SH-SY5Y (cell line): ENCODE measurements around the gene THRB.

Experiments
- GATA2 ChIP-seq: IDR thresholded peaks from 2 replicates; pipeline ENCODE4 v1.6.1; 2011; ENCODE audit warnings: mild to moderate bottlenecking, low read depth, low read length
- GATA3 ChIP-seq: IDR thresholded peaks from 2 replicates; pipeline ENCODE4 v1.6.1; 2011; ENCODE audit warnings: low read depth, mild to moderate bottlenecking, low read length, moderate library complexity

GRCh38 chr3:24086206-24086605, 408.4 kb downstream of the THRB start:
- no peak for TF ChIP-seq GATA2
- no peak for TF ChIP-seq GATA3
